Ovary (tissue), 9 donors: ENCODE data around the gene TIPARP. TPM values are rescaled to one million over a fixed set of nuclear protein-coding genes. Genes with fewer than 3 reads are reported as not detected.

Experiments
- DNase-seq, 5 donors: peaks; one replicate each; pipeline ENCODE4 v3.0.0-alpha.2; 2019 to 2020
- H3K27ac ChIP-seq, 2 donors: fragments of 200-600 bp; one replicate each; pipeline versions ENCODE4 v1.5.1 to v1.8.0; 2019 to 2022
- H3K27me3 ChIP-seq: fragments of 200-600 bp; one replicate; pipeline ENCODE4 v1.8.0; 2022
- H3K36me3 ChIP-seq: fragments of 200-600 bp; sonication (generic); one replicate; pipeline ENCODE4 v1.5.1; 2019
- H3K4me1 ChIP-seq: one replicate; pipeline ENCODE4 v1.8.1; 2013; ENCODE audit warnings: mild to moderate bottlenecking, moderate library complexity; ENCODE audit not compliant: insufficient read depth
- H3K4me3 ChIP-seq: fragments of 200-600 bp; sonication (generic); one replicate; pipeline ENCODE4 v1.5.1; 2017
- H3K9me3 ChIP-seq, 2 donors: fragments of 200-600 bp in 1 of 2; sonication (generic) in 1 of 2; one replicate each; pipeline versions ENCODE4 v1.5.1 to v1.8.1; 2013 to 2019; ENCODE audit warnings: mild to moderate bottlenecking in 1 of 2, moderate library complexity in 1 of 2
- CTCF ChIP-seq, 3 donors: fragments of 450-650 bp in 2 of 3; fragments of 200-600 bp in 1 of 3; IDR thresholded peaks; one replicate each; pipeline versions ENCODE4 v1.5.1 to v1.8.0; 2016 to 2022; ENCODE audit warnings: antibody characterized with exemption in 3 of 3, mild to moderate bottlenecking in 1 of 3
- EP300 ChIP-seq: sonication (generic); formaldehyde crosslinking; IDR thresholded peaks from one replicate; pipeline ENCODE4 v1.6.1; 2017; ENCODE audit warnings: antibody characterized with exemption
- POLR2A ChIP-seq: fragments of 450-650 bp; IDR thresholded peaks from one replicate; pipeline ENCODE4 v1.6.1; 2017; ENCODE audit warnings: antibody characterized with exemption, mild to moderate bottlenecking, moderate library complexity
- WGBS, 3 donors: extraction: QIAGEN DNeasy Blood & Tissue Kit in 1 of 3; methylation state at CpG; one replicate each; pipeline versions ENCODE4 v1.1.5 to v1.1.7; 2013 to 2017; 5-methylcytosine and 5-hydroxymethylcytosine counted together
- intact Hi-C, 4 donors: fragments of 100-400 bp; cut with DNase I; formaldehyde crosslinking; loops; one replicate each; pipeline versions ENCODE4 v1.11.0 to v1.15.1; 2022 to 2023
- polyA plus RNA-seq, 2 donors: library from polyadenylated mRNA; stranded (reverse); fragments of 200-250 nt in 1 of 2; fragments of 350-450 nt in 1 of 2; fragmentation: Illumina TruSeq in 1 of 2; extraction: RNeasy Lipid Tissue Mini Kit (QIAGEN cat#74804) in 1 of 2; gene quantifications; one replicate each; pipeline ENCODE4 v1.2.3, GENCODE V29; 2013 to 2014
- total RNA-seq, 7 donors: library from RNA; depleted of rRNA in 2 of 7; stranded (reverse); fragments of >200 nt in 2 of 7; fragmentation: NEBNext Ultra II Directional in 3 of 7; extraction: Animal tissue kit (Norgen Biotek cat#: 25700) in 3 of 7; gene quantifications; one replicate each; pipeline versions ENCODE4 v1.1.0 to v1.2.4, GENCODE V29; 2016 to 2023
- donor health status: DM: no; HTN: no; CAD: no; lungs with moderate emphysema.
- donor health status: DM: no; HTN: no; CAD: no.
- donor health status: Bipolar disorder and iron deficiency.
- donor health status: DM: yes; HTN: yes; CAD: no.
- donor health status: DM: no; HTN: no; CAD: no.
- donor health status: DM: yes; HTN: yes; CAD: no.

Gene TIPARP
- total and polyA plus RNA-seq, 9 donors = 11.3 to 109 (median 46.1) TPM

GRCh38 chr3:156749244-156749643 is 74.9 kb downstream of the TIPARP start:
- no peak for DNase-seq
- TF ChIP-seq POLR2A (no peak), CTCF (IDR thresholded peaks at IDR 0.05) (no peak), EP300 (no peak)
- WGBS, 3 donors = 73 to 89% (median 81%) methylated on average over 5 of the region's 5 CpGs
- Histone ChIP-seq H3K27me3 (no peaks in the 10 kb centered on the region), H3K27ac (no peak overlapping the region), H3K36me3 (no peaks in the 10 kb centered on the region), H3K4me3 (no peak overlapping the region), H3K9me3 (no peaks in the 10 kb centered on the region), H3K4me1 (no peaks in the 10 kb centered on the region)
- intact Hi-C loops = no loop called here

- H3K4me3 ChIP-seq = no peak overlapping the region
- H3K9me3 ChIP-seq = no peaks in the 10 kb centered on the region
- TF ChIP-seq POLR2A (no peak), CTCF (IDR thresholded peaks at IDR 0.05) (no peak), EP300 (no peak)
- no peak overlapping the region for H3K27ac ChIP-seq
- H3K4me1 ChIP-seq = no peaks in the 10 kb centered on the region
- WGBS, 3 donors = 21 to 28% (median 25%) methylated on average over 3 of the region's 3 CpGs
- H3K27me3 ChIP-seq = no peaks in the 10 kb centered on the region
- intact Hi-C loops = no loop called here
- DNase-seq = no peak
- H3K36me3 ChIP-seq = no peaks in the 10 kb centered on the region
These were observed 75.9 kb downstream of the TIPARP start for GRCh38 chr3:156750191-156750873.

- no peak for TF ChIP-seq POLR2A
- TF ChIP-seq CTCF (IDR thresholded peaks at IDR 0.05) = no peak
- no peak for TF ChIP-seq EP300
- Histone ChIP-seq H3K9me3 (no peaks in the 10 kb centered on the region), H3K36me3 (no peaks in the 10 kb centered on the region), H3K4me1 (no peaks in the 10 kb centered on the region), H3K4me3 (no peak overlapping the region), H3K27me3 (no peaks in the 10 kb centered on the region), H3K27ac (no peak overlapping the region)
- intact Hi-C loops = no loop called here
- no peak for DNase-seq
- WGBS, 3 donors = 41 to 62% (median 44%) methylated on average over 4 of the region's 4 CpGs
These were observed 76.5 kb downstream of the TIPARP start for GRCh38 chr3:156750874-156751245.

- intact Hi-C loops = no loop called here
- no peak for TF ChIP-seq EP300
- TF ChIP-seq POLR2A = no peak
- TF ChIP-seq CTCF (IDR thresholded peaks at IDR 0.05) = no peak
- no peak overlapping the region for H3K27ac ChIP-seq
- no peaks in the 10 kb centered on the region for H3K9me3 ChIP-seq
- WGBS, 3 donors = 24 to 35% (median 32%) methylated on average over 15 of the region's 15 CpGs
- H3K27me3 ChIP-seq = no peaks in the 10 kb centered on the region
- H3K4me3 ChIP-seq = no peak overlapping the region
- peak in 4 of 5 donors; percentile 15 to 57 (median 20) for DNase-seq
- H3K36me3 ChIP-seq = no peaks in the 10 kb centered on the region
- H3K4me1 ChIP-seq = no peaks in the 10 kb centered on the region
These were observed 77.2 kb downstream of the TIPARP start for GRCh38 chr3:156751461-156752025.

Other genes with a start within 250 kb of the TIPARP start
- gene SSR3, start 119.5 kb upstream of the TIPARP start, total RNA-seq = 100 to 1,000 TPM in 5 of 7 donors, 10 to 100 TPM in 2; 53.4 to 303 (median 160) TPM
- gene SSR3, start 119.5 kb upstream of the TIPARP start, polyA plus RNA-seq = 100 to 1,000 TPM in 1 of 2 donors, 10 to 100 TPM in 1; 90.2 to 178 TPM
- 1 to 10 TPM; 1.5 to 7.8 (median 2.6) TPM for gene LEKR1, start 151.8 kb downstream of the TIPARP start, total RNA-seq
- under 1 TPM; 0.38 to 0.41 TPM for gene LEKR1, start 151.8 kb downstream of the TIPARP start, polyA plus RNA-seq